Measurements from ENCODE around the gene BOK. TPM values are rescaled to one million over a fixed set of nuclear protein-coding genes. Genes with fewer than 3 reads are reported as not detected.

The BOK gene
- total RNA-seq, 4 donors from 2014 or later, result 0.92 to 4.7 (median 2.3) TPM

- ATAC-seq (no peak), DNase-seq (no peak)
- H3K4me3 ChIP-seq, result no peak overlapping the region
- intact Hi-C loops (cut with DNase I; ENCODE audit: low total_unique reads) (no loop called here), in situ Hi-C loops (cut with MboI; ENCODE audit: low sequenced_read_pairs in 4 of 4) (no loop called here)
- H3K9me3 ChIP-seq, result no peaks in the 10 kb centered on the region
- TF ChIP-seq CTCF (IDR thresholded peaks at IDR 0.05 in 4 of 5, conservative IDR thresholded peaks at IDR 0.05 in 1 of 5), result no peak
- TF ChIP-seq POLR2A (IDR thresholded peaks at IDR 0.05), result no peak
- peaks cover 0 to 2% of the 10 kb centered on the region in 2 donors for H3K4me1 ChIP-seq
- H3K27ac ChIP-seq, result no peak overlapping the region
- peaks cover 0 to 16% of the 10 kb centered on the region in 2 donors for H3K36me3 ChIP-seq
- H3K27me3 ChIP-seq, result no peaks in the 10 kb centered on the region
Measured at GRCh38 chr2:241595600-241596140, 37.1 kb downstream of the BOK start.

DNA sequence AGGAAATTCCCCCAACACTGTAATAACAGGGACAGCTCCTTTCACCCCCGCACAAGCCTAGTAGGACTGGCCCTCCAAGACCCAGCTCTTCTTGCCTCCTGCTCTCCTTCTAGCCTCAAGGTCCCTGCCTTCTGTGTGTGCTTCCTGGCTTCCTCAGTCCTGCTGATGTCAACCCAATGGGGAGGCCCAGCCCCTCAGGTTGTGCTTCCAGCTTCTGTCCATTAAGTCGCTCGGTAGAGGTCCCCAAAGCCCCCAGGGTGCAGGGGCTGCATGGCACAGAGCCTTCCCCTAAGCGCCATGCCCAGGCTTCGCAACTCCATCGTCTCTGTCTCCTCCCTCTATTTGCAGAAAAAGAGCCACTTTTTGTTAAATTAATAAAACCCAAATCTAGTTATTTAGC is 39.0 kb downstream of the BOK start:
- no peaks in the 10 kb centered on the region for H3K27me3 ChIP-seq
- intact Hi-C loops (cut with DNase I; ENCODE audit: low total_unique reads), result no loop called here
- no peak for TF ChIP-seq POLR2A (IDR thresholded peaks at IDR 0.05)
- no peak for TF ChIP-seq CTCF (IDR thresholded peaks at IDR 0.05 in 4 of 5, conservative IDR thresholded peaks at IDR 0.05 in 1 of 5)

GRCh38 chr2:241598061-241598460 is 39.5 kb downstream of the BOK start:
- Histone ChIP-seq H3K9me3 (no peaks in the 10 kb centered on the region), H3K4me3 (no peak overlapping the region), H3K36me3 (peaks cover 0 to 31% of the 10 kb centered on the region in 2 donors), H3K27me3 (no peaks in the 10 kb centered on the region), H3K27ac (no peak overlapping the region), H3K4me1 (peaks cover 0 to 2% of the 10 kb centered on the region in 2 donors)
- TF ChIP-seq POLR2A (IDR thresholded peaks at IDR 0.05), result no peak
- TF ChIP-seq CTCF (IDR thresholded peaks at IDR 0.05 in 4 of 5, conservative IDR thresholded peaks at IDR 0.05 in 1 of 5), result no peak
- intact Hi-C loops (cut with DNase I; ENCODE audit: low total_unique reads), result no loop called here
- in situ Hi-C loops (cut with MboI; ENCODE audit: low sequenced_read_pairs in 4 of 4), result no loop called here
- DNase-seq (no peak), ATAC-seq (no peak)

More for the DNA sequence above, 39.0 kb downstream of the BOK start:
- no peaks in the 10 kb centered on the region for H3K9me3 ChIP-seq
- H3K4me3 ChIP-seq, result no peak overlapping the region
- DNase-seq (no peak), ATAC-seq (no peak)
- H3K27ac ChIP-seq, result no peak overlapping the region
- in situ Hi-C loops (cut with MboI; ENCODE audit: low sequenced_read_pairs in 4 of 4), result no loop called here
- H3K4me1 ChIP-seq, result peaks cover 0 to 2% of the 10 kb centered on the region in 2 donors
- H3K36me3 ChIP-seq, result peaks cover 0 to 31% of the 10 kb centered on the region in 2 donors

GRCh38 chr2:241598487-241598886 is 39.9 kb downstream of the BOK start:
- peaks cover 0 to 30% of the 10 kb centered on the region in 2 donors for H3K36me3 ChIP-seq
- in situ Hi-C loops (cut with MboI; ENCODE audit: low sequenced_read_pairs in 4 of 4), result no loop called here
- intact Hi-C loops (cut with DNase I; ENCODE audit: low total_unique reads), result no loop called here
- H3K4me3 ChIP-seq, result no peak overlapping the region
- H3K27me3 ChIP-seq, result no peaks in the 10 kb centered on the region
- H3K27ac ChIP-seq, result no peak overlapping the region
- H3K9me3 ChIP-seq, result no peaks in the 10 kb centered on the region
- H3K4me1 ChIP-seq, result peaks cover 0 to 2% of the 10 kb centered on the region in 2 donors
- DNase-seq (no peak), ATAC-seq (peak in 1 of 2 donors; percentile 39)
- TF ChIP-seq POLR2A (IDR thresholded peaks at IDR 0.05) (no peak), CTCF (IDR thresholded peaks at IDR 0.05 in 4 of 5, conservative IDR thresholded peaks at IDR 0.05 in 1 of 5) (peak in 2 of 5 experiments; percentile 22 to 42)

GRCh38 chr2:241599615-241600014 is 41.1 kb downstream of the BOK start:
- in situ Hi-C loops (cut with MboI; ENCODE audit: low sequenced_read_pairs in 4 of 4) (no loop called here), intact Hi-C loops (cut with DNase I; ENCODE audit: low total_unique reads) (no loop called here)
- H3K4me1 ChIP-seq, result peaks cover 0 to 2% of the 10 kb centered on the region in 2 donors
- H3K27ac ChIP-seq, result no peak overlapping the region
- H3K4me3 ChIP-seq, result no peak overlapping the region
- DNase-seq (no peak), ATAC-seq (no peak)
- H3K36me3 ChIP-seq, result peaks cover 0 to 27% of the 10 kb centered on the region in 2 donors
- H3K9me3 ChIP-seq, result no peaks in the 10 kb centered on the region
- H3K27me3 ChIP-seq, result no peaks in the 10 kb centered on the region
- no peak for TF ChIP-seq CTCF (IDR thresholded peaks at IDR 0.05 in 4 of 5, conservative IDR thresholded peaks at IDR 0.05 in 1 of 5)
- TF ChIP-seq POLR2A (IDR thresholded peaks at IDR 0.05), result no peak
